IPS DF 19.7 (cell line): Measurements from ENCODE around the gene CLNK.

ENCODE experiments used
- DNase-seq: peaks from one replicate; pipeline ENCODE4 v3.0.0-alpha.2; 2013; ENCODE audit warnings: low read depth, low spot score

CLNK gene

GRCh38 chr4:10701702-10702460, 17.3 kb upstream of the CLNK start:
- no peak for DNase-seq

- DNase-seq: no peak
Measured at GRCh38 chr4:10701161-10701560, 16.6 kb upstream of the CLNK start.

- DNase-seq: no peak
Measured at GRCh38 chr4:10698172-10698571, 13.6 kb upstream of the CLNK start.

- DNase-seq: no peak
Measured at GRCh38 chr4:10697086-10697485, 12.5 kb upstream of the CLNK start.

- DNase-seq: no peak
Measured at GRCh38 chr4:10696253-10696652, 11.7 kb upstream of the CLNK start.

GRCh38 chr4:10694828-10695209, 10.3 kb upstream of the CLNK start:
- no peak for DNase-seq

- DNase-seq: no peak
Measured at GRCh38 chr4:10694151-10694827, 9.7 kb upstream of the CLNK start.

- DNase-seq: no peak
Measured at GRCh38 chr4:10691651-10692050, 7.1 kb upstream of the CLNK start.

GRCh38 chr4:10690185-10690907, 5.8 kb upstream of the CLNK start:
- DNase-seq: no peak

- no peak for DNase-seq
Measured at GRCh38 chr4:10688846-10689245, 4.3 kb upstream of the CLNK start.

- DNase-seq: no peak
Measured at GRCh38 chr4:10688022-10688421, 3.5 kb upstream of the CLNK start.

GRCh38 chr4:10687526-10687925, 3.0 kb upstream of the CLNK start:
- no peak for DNase-seq

GRCh38 chr4:10682397-10682796, 2.2 kb downstream of the CLNK start:
- DNase-seq: no peak

GRCh38 chr4:10677796-10678497, 6.6 kb downstream of the CLNK start:
- DNase-seq: no peak

- no peak for DNase-seq
Measured at GRCh38 chr4:10673817-10674369, 10.7 kb downstream of the CLNK start.

GRCh38 chr4:10672379-10672778, 12.2 kb downstream of the CLNK start:
- no peak for DNase-seq

- DNase-seq: no peak
Measured at GRCh38 chr4:10671799-10672198, 12.8 kb downstream of the CLNK start.

- DNase-seq: no peak
Measured at GRCh38 chr4:10671366-10671765, 13.2 kb downstream of the CLNK start.

- no peak for DNase-seq
Measured at GRCh38 chr4:10670321-10670720, 14.2 kb downstream of the CLNK start.

- no peak for DNase-seq
Measured at GRCh38 chr4:10667701-10668326, 16.8 kb downstream of the CLNK start.

- no peak for DNase-seq
Measured at GRCh38 chr4:10666616-10667015, 18.0 kb downstream of the CLNK start.
